HG03103 (cell line): ENCODE results near the gene KCNQ1.

Source experiments
- ATAC-seq: cut with Tn5 transposase; IDR thresholded peaks from one replicate; pipeline ENCODE4 v1.9.1; 2021; ENCODE audit warnings: low read depth; ENCODE audit not compliant: unreplicated experiment

The KCNQ1 gene

GRCh38 chr11:2410616-2411015 lies 34.2 kb upstream of the KCNQ1 start:
- ATAC-seq = no peak

- no peak for ATAC-seq
These were observed 33.1 kb upstream of the KCNQ1 start for GRCh38 chr11:2411446-2412305.

- ATAC-seq = no peak
These were observed 32.5 kb upstream of the KCNQ1 start for GRCh38 chr11:2412323-2412722.

- no peak for ATAC-seq
These were observed 30.8 kb upstream of the KCNQ1 start for GRCh38 chr11:2413742-2414579.

- ATAC-seq = no peak
These were observed 30.2 kb upstream of the KCNQ1 start for GRCh38 chr11:2414616-2415015.

GRCh38 chr11:2415171-2415570 lies 29.6 kb upstream of the KCNQ1 start:
- no peak for ATAC-seq

- ATAC-seq = no peak
These were observed 29.0 kb upstream of the KCNQ1 start for GRCh38 chr11:2415601-2416380.

GRCh38 chr11:2416765-2417164 lies 28.0 kb upstream of the KCNQ1 start:
- no peak for ATAC-seq

GRCh38 chr11:2417856-2418692 lies 26.7 kb upstream of the KCNQ1 start:
- no peak for ATAC-seq

- ATAC-seq = no peak
These were observed 26.0 kb upstream of the KCNQ1 start for GRCh38 chr11:2418693-2419360.

- ATAC-seq = no peak
These were observed 24.9 kb upstream of the KCNQ1 start for GRCh38 chr11:2419638-2420501.

GRCh38 chr11:2420502-2421225 lies 24.1 kb upstream of the KCNQ1 start:
- ATAC-seq = no peak

GRCh38 chr11:2421226-2421994 lies 23.4 kb upstream of the KCNQ1 start:
- ATAC-seq = no peak

GRCh38 chr11:2421996-2422395 lies 22.8 kb upstream of the KCNQ1 start:
- ATAC-seq = no peak

GRCh38 chr11:2422461-2423156 lies 22.2 kb upstream of the KCNQ1 start:
- no peak for ATAC-seq

GRCh38 chr11:2423157-2424025 lies 21.4 kb upstream of the KCNQ1 start:
- ATAC-seq = no peak
